Hepatocyte (in vitro differentiated cells): ENCODE measurements around the gene PARP6.

Source experiments
- EZH2 ChIP-seq: fragments of 200-600 bp; sonication (generic); IDR thresholded peaks from 2 replicates; pipeline ENCODE4 v1.6.1; 2016; ENCODE audit warnings: antibody characterized with exemption, mild to moderate bottlenecking, borderline replicate concordance
- EZH2phosphoT487 ChIP-seq: fragments of 200-600 bp; sonication (generic); IDR thresholded peaks from one replicate; pipeline ENCODE4 v1.6.1; 2018; ENCODE audit warnings: antibody characterized with exemption, mild to moderate bottlenecking, low read depth, moderate library complexity; ENCODE audit not compliant: unreplicated experiment, severe bottlenecking
- TF ChIP-seq, protein P1 (sequence below): fragments of 200-600 bp; sonication (generic); IDR thresholded peaks from 2 replicates; pipeline ENCODE4 v1.5.1; 2016; ENCODE audit warnings: antibody characterized with exemption, mild to moderate bottlenecking; ENCODE audit not compliant: poor library complexity

DNA sequence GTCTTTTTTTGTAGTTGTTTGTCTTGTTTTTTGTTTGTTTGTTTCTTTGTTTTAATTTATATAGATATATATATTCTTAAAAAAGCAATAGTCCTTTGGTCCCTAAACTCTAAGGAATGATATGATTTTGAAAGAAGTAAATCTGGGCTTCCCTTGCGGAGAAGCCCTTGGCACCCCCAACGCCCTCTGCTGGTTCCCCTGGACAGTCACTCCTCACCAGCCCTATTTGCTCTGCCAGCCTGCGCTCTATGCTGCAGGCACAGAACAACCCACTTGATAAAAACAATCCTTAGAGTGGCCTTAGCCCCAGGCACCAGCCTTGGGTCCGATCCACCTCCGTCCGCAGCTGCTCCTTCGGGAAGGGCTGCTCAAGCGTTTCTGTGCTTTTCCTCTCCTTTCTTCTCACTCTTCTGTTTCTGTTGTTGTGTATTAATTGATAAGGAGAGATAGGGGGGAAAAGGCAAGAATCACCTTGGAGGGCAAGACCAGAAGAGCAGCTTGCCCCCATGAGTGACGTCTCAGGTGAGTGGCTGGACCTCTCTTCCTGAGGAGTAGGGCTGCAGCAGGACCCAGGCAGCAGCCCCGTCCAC lies 13.7 kb upstream of the PARP6 start:
- TF ChIP-seq EZH2 (no peak), EZH2phosphoT487 (no peak)
- TF ChIP-seq, protein P1, sequence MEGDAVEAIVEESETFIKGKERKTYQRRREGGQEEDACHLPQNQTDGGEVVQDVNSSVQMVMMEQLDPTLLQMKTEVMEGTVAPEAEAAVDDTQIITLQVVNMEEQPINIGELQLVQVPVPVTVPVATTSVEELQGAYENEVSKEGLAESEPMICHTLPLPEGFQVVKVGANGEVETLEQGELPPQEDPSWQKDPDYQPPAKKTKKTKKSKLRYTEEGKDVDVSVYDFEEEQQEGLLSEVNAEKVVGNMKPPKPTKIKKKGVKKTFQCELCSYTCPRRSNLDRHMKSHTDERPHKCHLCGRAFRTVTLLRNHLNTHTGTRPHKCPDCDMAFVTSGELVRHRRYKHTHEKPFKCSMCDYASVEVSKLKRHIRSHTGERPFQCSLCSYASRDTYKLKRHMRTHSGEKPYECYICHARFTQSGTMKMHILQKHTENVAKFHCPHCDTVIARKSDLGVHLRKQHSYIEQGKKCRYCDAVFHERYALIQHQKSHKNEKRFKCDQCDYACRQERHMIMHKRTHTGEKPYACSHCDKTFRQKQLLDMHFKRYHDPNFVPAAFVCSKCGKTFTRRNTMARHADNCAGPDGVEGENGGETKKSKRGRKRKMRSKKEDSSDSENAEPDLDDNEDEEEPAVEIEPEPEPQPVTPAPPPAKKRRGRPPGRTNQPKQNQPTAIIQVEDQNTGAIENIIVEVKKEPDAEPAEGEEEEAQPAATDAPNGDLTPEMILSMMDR, result peak; percentile 49
